Measurements from ENCODE around the gene TUBGCP6.

TUBGCP6 gene

GRCh38 chr22:50226063-50226874 is 18.6 kb downstream of the TUBGCP6 start:
- no peak for DNase-seq

DNA sequence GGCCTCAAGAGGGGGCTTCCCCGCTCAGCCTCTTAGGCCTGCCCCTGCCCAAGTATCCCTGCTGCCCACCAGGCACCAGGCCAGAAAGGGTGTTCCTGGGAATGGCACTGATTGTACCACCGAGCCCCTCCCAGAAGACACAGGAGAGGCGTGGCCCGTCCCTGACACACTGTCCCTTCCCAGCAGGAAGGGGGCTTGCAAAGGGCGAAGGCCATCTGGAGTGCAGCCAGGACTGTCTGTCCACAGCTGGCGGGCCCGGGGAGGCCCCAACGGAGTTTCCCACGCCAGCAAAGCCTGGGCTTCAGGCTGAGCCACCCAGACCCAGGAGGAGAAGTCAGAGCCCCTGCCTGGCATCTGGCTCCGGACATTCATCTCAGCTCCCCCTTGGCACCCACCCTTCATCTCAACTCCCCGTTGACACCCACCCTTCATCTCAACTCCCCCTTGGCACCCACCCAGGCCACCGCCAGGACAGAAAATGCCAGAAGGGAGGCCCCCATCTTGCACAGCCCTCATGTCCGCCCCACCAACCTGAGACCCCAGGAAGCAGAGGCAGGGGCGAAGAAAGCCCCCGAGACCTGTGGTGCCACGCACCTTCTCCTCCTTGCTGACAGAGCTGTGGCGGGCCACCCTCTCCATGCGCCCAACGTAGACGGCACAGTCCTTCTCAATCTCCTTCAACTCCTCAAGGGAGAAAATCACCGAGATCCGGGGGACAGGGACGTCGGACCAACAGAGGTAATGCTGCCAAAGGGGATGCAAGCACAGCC is 19.4 kb downstream of the TUBGCP6 start:
- no peak for DNase-seq

- no peak for DNase-seq
These were observed 20.8 kb downstream of the TUBGCP6 start for GRCh38 chr22:50224071-50224470.

- no peak for DNase-seq
These were observed 22.3 kb downstream of the TUBGCP6 start for GRCh38 chr22:50222508-50222907.

DNA sequence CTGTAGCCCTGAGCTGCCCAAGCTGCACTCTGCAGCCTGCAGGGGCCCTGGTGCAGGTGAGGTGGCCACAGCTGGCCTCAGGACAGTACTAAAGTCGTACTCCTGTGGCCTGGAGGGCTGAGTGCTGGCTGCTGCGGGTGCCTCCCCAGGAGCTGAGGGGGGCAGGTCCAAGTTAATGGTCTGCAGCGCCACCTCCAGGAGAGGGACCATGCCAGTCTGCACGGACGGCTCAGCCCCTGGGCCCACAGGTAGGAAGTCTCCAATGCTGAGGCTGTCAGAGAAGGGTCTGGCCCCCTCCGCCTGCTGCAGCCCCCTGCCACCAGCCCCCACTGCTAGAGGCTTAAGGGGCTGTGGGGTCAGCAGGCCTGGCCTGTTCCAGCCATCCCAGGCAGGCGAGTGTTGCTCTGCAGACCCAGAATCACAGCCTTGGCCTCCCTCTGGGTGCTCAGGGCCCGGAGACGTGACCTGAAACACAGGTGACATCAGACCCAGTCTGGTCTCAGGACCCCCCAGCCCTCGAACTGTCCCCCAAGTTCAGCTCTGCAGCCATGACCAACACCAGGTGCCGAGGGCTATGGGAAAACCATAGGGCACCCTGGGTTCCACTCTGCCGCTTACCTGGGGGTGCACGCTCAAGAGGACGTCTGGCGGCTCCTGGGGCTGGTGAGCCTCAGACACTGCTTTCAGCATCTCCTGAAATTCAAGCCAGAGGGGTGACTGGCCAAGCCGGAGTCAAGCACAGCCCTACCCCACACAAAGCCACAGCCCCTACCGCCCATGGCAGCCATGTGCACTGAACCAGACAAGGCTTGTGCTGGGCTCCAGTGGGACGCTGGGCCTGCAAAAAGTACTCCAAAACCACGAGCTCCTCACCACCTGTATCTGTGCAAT is 23.2 kb downstream of the TUBGCP6 start:
- DNase-seq, result no peak

DNA sequence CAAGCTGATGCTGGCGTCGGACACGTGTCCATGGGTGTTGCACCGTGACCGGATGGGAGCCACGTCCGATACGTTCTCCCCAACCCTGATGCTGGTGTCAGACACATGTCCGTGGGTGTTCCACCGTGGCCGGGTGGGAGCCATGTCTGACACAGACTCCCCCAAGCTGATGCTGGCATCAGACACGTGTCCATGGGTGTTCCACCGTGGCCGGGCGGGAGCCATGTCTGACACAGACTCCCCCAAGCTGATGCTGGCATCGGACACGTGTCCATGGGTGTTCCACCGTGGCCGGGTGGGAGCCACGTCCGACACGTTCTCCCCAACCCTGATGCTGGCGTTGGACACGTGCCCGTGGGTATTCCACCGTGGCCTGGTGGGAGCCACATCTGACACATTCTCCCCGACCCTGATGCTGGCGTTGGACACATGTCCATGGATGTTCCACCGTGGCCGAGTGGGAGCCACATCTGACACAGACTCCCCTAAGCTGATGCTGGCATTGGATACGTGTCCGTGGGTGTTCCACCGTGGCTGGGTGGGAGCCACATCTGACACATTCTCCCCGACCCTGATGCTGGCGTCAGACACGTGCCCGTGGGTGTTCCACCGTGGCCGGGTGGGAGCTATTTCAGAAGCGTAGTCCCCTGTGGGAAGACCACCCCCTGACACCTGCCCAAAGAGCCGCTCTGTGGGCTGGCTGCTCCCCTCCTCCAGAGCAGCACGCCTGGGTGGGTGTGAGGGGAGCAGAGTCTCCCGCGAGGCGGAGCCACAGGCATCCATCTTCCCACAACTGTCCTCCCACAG is 24.0 kb downstream of the TUBGCP6 start:
- DNase-seq, result no peak

GRCh38 chr22:50219800-50220602 is 24.8 kb downstream of the TUBGCP6 start:
- no peak for DNase-seq

- no peak for DNase-seq
These were observed 25.7 kb downstream of the TUBGCP6 start for GRCh38 chr22:50218996-50219727.

- no peak for DNase-seq
These were observed 26.4 kb downstream of the TUBGCP6 start for GRCh38 chr22:50218153-50218995.

DNA sequence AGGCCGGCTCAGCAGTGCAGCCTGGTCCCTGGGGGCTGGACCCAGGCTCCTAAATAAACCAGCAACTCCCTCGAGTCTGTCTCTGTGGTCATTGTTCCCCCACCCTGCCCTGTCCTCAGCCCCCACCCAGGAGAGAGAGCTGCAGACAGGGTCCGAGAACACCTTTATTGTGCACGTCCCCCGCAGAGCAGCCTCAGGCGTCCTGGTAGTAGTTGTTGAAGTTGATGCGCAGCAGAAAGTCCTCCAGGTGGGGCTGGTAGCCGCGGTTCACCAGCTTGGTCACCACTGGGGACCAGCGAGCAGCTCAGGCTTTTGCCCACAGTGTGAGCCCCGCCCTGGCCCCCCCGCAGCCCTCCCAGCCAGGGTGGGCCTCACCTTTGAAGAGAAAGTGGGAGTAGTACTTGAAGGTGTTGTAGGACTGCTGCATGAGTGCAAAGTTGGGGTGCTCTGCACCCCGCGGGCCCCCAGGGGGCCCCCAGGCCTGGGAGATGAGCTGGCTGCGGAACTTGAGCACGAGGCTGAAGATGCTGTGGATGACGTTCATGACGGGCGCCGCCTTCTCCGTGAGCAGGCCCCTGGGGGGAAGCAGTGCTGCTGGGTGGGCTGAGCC is 27.2 kb downstream of the TUBGCP6 start:
- no peak for DNase-seq

GRCh38 chr22:50216684-50217520 is 27.9 kb downstream of the TUBGCP6 start:
- DNase-seq, result no peak

DNA sequence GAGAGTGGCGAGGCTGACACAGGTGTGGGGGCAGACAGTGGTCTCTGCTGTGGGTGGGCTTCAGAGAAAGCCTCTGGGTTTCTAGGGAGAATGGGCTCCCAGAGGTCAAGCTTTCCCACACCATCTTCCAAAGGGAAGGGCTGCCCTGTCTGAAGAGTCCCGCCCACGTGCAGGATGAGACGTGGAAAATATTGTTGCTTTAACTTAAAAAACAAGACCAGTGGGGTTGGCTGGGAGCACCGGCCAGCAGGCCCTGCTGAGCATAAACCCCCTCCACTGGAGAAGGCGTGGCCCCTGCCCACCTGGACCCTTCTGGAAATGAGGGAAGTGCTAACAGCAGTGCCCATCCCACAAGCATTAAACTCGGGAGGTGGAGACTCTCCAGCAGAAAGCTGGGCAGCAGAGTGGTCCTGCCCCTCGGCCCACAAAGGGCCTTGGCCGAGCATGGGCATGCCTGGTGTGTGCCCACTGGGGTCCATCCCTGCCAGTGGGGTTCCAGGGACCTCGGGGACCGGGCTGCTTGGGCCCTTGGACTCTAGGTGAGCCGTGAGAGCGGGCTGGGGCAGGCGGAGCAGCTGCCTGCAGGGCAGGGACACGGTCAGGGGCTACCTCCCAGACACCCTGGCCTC is 28.7 kb downstream of the TUBGCP6 start:
- no peak for DNase-seq

GRCh38 chr22:50215297-50216054 is 29.3 kb downstream of the TUBGCP6 start:
- DNase-seq, result no peak

DNA sequence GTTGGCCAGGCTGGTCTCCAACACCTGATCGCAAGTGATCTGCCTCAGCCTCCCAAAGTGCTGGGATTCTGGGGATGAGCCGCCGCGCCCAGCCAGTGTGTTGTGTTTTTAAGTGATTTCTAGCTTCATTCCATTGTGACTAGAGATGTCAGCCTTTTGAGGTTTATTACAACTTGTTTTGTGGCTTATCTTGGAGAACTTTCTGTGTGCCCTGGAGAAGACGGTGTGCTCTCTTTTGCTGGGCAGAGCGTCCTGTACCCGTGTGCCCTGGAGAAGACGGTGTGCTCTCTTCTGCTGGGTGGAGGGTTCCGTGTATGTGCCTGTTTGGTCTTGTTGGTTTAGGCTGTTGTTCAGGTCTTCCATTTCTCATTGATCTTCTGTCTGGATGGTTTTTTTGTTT is 31.6 kb downstream of the TUBGCP6 start:
- no peak for DNase-seq

DNA sequence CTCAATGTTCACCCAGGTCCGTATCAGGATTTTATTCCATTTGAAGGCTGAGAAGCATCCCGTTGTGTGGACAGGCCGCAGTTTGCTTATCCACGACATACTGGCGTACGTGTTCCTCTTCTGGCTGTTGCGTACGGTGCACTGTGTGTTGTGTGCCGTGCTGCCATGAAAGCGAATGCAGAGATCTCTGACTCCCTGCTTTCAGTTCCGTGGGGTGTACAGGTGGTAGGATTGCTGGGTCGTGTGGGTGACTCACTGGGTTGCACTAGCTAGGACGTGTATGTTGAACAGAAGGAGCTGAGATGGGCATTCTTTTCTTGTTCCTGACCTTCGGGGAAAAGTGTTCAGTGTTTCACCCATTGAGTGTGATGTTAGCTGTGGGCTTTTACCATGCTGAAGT is 33.7 kb downstream of the TUBGCP6 start:
- DNase-seq, result no peak

GRCh38 chr22:50210378-50211139 is 34.3 kb downstream of the TUBGCP6 start:
- DNase-seq, result no peak

Data from NK-92 treated with Interleukin-12 subunit alpha and Interleukin-12 subunit beta, amount 100 ng/mL, for 24 hours (cell line).